ENCODE results near the gene COX8A.

COX8A gene

GRCh38 chr11:63997104-63997700 is 22.8 kb downstream of the COX8A start:
- TF ChIP-seq CTCF (IDR thresholded peaks at IDR 0.05; ENCODE audit: borderline replicate concordance, control extremely low read depth, extremely low read depth, insufficient read depth, missing control alignments) = no peak
- in situ Hi-C loops (cut with MboI; ENCODE audit: low sequenced_read_pairs, unreplicated experiment) = loop anchor here (10.0 to 25.0 kb wide), 2 partner anchors 148 to 290 kb away; partner anchors contain the start of genes BAD, GPR137 and KCNK4
- DNase-seq (ENCODE audit: low spot score) = no peak

- no peak for DNase-seq (ENCODE audit: low spot score)
- in situ Hi-C loops (cut with MboI; ENCODE audit: low sequenced_read_pairs, unreplicated experiment) = loop anchor here (10.0 to 25.0 kb wide), 2 partner anchors 147 to 289 kb away; partner anchors contain the start of genes BAD, GPR137 and KCNK4
- TF ChIP-seq CTCF (IDR thresholded peaks at IDR 0.05; ENCODE audit: borderline replicate concordance, control extremely low read depth, extremely low read depth, insufficient read depth, missing control alignments) = no peak
Observed at GRCh38 chr11:63997801-63998337, 23.4 kb downstream of the COX8A start.

- no peak for TF ChIP-seq CTCF (IDR thresholded peaks at IDR 0.05; ENCODE audit: borderline replicate concordance, control extremely low read depth, extremely low read depth, insufficient read depth, missing control alignments)
- in situ Hi-C loops (cut with MboI; ENCODE audit: low sequenced_read_pairs, unreplicated experiment) = loop anchor here (10.0 to 25.0 kb wide), 2 partner anchors 146 to 289 kb away; partner anchors contain the start of genes BAD, GPR137 and KCNK4
- DNase-seq (ENCODE audit: low spot score) = no peak
Observed at GRCh38 chr11:63998558-63999348, 24.3 kb downstream of the COX8A start.

- in situ Hi-C loops (cut with MboI; ENCODE audit: low sequenced_read_pairs, unreplicated experiment) = loop anchor here (10.0 to 25.0 kb wide), 2 partner anchors 145 to 288 kb away; partner anchors contain the start of genes BAD, GPR137 and KCNK4
- DNase-seq (ENCODE audit: low spot score) = peak; percentile 84
- TF ChIP-seq CTCF (IDR thresholded peaks at IDR 0.05; ENCODE audit: borderline replicate concordance, control extremely low read depth, extremely low read depth, insufficient read depth, missing control alignments) = no peak
Observed at GRCh38 chr11:63999349-64000025, 25.1 kb downstream of the COX8A start.

GRCh38 chr11:64000026-64000739 is 25.8 kb downstream of the COX8A start:
- peak; percentile 83 for TF ChIP-seq CTCF (IDR thresholded peaks at IDR 0.05; ENCODE audit: borderline replicate concordance, control extremely low read depth, extremely low read depth, insufficient read depth, missing control alignments)
- peak; percentile 94 for DNase-seq (ENCODE audit: low spot score)
- in situ Hi-C loops (cut with MboI; ENCODE audit: low sequenced_read_pairs, unreplicated experiment) = no loop called here
